MM.1S (cell line): ENCODE data around the gene BAIAP2L2.

Experiments
- DNase-seq: peaks from one replicate; pipeline ENCODE4 v3.0.0-alpha.2; 2015
- H2AFZ ChIP-seq: fragments of 300-600 bp; sonication (generic); 2 replicates; pipeline ENCODE4 v1.6.0; 2016; ENCODE audit warnings: antibody characterized with exemption, low read length
- H3F3A ChIP-seq: fragments of 300-600 bp; sonication (generic); 2 replicates; pipeline ENCODE4 v1.6.1; 2016; ENCODE audit warnings: mild to moderate bottlenecking, antibody characterized with exemption, low read length, moderate library complexity, mixed read lengths; ENCODE audit not compliant: insufficient read depth
- H3K27ac ChIP-seq: fragments of 300-600 bp; sonication (generic); 2 replicates; pipeline ENCODE4 v1.5.1; 2016; ENCODE audit warnings: mild to moderate bottlenecking, low read length
- H3K27me3 ChIP-seq: fragments of 300-600 bp; sonication (generic); replicated peaks from 2 replicates; pipeline ENCODE4 v1.6.0; 2016; ENCODE audit warnings: low read length; ENCODE audit not compliant: insufficient read depth
- H3K36me3 ChIP-seq: fragments of 300-600 bp; sonication (generic); replicated peaks from 2 replicates; pipeline ENCODE4 v1.6.1; 2016; ENCODE audit warnings: mild to moderate bottlenecking, low read length, mixed read lengths; ENCODE audit not compliant: insufficient read depth
- H3K4me1 ChIP-seq: fragments of 300-600 bp; sonication (generic); 2 replicates; pipeline ENCODE4 v1.6.1; 2016; ENCODE audit warnings: low read length, mixed read lengths
- H3K4me2 ChIP-seq: fragments of 300-600 bp; sonication (generic); 2 replicates; pipeline ENCODE4 v1.6.0; 2016; ENCODE audit warnings: low read depth, low read length
- H3K4me3 ChIP-seq: fragments of 300-600 bp; sonication (generic); 2 replicates; pipeline ENCODE4 v1.5.1; 2016; ENCODE audit warnings: low read length, mixed read lengths
- H3K79me2 ChIP-seq: fragments of 300-600 bp; sonication (generic); 2 replicates; pipeline ENCODE4 v1.6.1; 2016; ENCODE audit warnings: mixed run types, low read length, mixed read lengths
- H3K9ac ChIP-seq: fragments of 300-600 bp; sonication (generic); 2 replicates; pipeline ENCODE4 v1.6.1; 2016; ENCODE audit warnings: low read length, mixed read lengths
- H3K9me2 ChIP-seq: fragments of 300-600 bp; sonication (generic); replicated peaks from 2 replicates; pipeline ENCODE4 v1.6.1; 2016; ENCODE audit warnings: mild to moderate bottlenecking, low read length, mixed read lengths; ENCODE audit not compliant: insufficient read depth
- H3K9me3 ChIP-seq: fragments of 300-600 bp; sonication (generic); replicated peaks from 2 replicates; pipeline ENCODE4 v1.6.1; 2016; ENCODE audit warnings: mild to moderate bottlenecking, low read length, mixed read lengths; ENCODE audit not compliant: insufficient read depth
- H4K20me1 ChIP-seq: fragments of 300-600 bp; sonication (generic); 2 replicates; pipeline ENCODE4 v1.6.1; 2016; ENCODE audit warnings: mild to moderate bottlenecking, low read length, moderate library complexity, mixed read lengths; ENCODE audit not compliant: insufficient read depth
- CTCF ChIP-seq: fragments of 300-600 bp; sonication (generic); IDR thresholded peaks from 2 replicates; pipeline ENCODE4 v1.5.1; 2016; ENCODE audit warnings: antibody characterized with exemption, low read length, mixed read lengths
- EZH2 ChIP-seq: fragments of 300-600 bp; sonication (generic); optimal IDR thresholded peaks from 2 replicates; pipeline ENCODE3; 2017; ENCODE audit warnings: low read depth, mild to moderate bottlenecking, antibody characterized with exemption, low read length, mixed read lengths
- EZH2phosphoT487 ChIP-seq: fragments of 300-600 bp; sonication (generic); IDR thresholded peaks from 2 replicates; pipeline ENCODE4 v1.6.1; 2018; ENCODE audit warnings: antibody characterized with exemption, low read length

Gene BAIAP2L2

GRCh38 chr22:38125751-38126201 lies 15.3 kb upstream of the BAIAP2L2 start:
- Histone ChIP-seq H3K4me2 (no peak overlapping the region), H3K27ac (no peak overlapping the region), H4K20me1 (no peaks in the 10 kb centered on the region), H2AFZ (no peak overlapping the region), H3K9ac (no peak overlapping the region), H3K36me3 (no peaks in the 10 kb centered on the region), H3K4me1 (no peaks in the 10 kb centered on the region), H3K79me2 (no peaks in the 10 kb centered on the region), H3K4me3 (no peak overlapping the region), H3K27me3 (no peaks in the 10 kb centered on the region), H3K9me2 (no peaks in the 10 kb centered on the region), H3F3A (no peaks in the 10 kb centered on the region), H3K9me3 (no peaks in the 10 kb centered on the region)
- TF ChIP-seq CTCF: no peak
- TF ChIP-seq EZH2: no peak
- no peak for TF ChIP-seq EZH2phosphoT487
- DNase-seq: no peak

GRCh38 chr22:38125038-38125610 lies 14.6 kb upstream of the BAIAP2L2 start:
- no peak overlapping the region for H3K9ac ChIP-seq
- H3K4me3 ChIP-seq: no peak overlapping the region
- H3K4me1 ChIP-seq: no peaks in the 10 kb centered on the region
- no peak for TF ChIP-seq CTCF
- no peak for TF ChIP-seq EZH2phosphoT487
- H3F3A ChIP-seq: no peaks in the 10 kb centered on the region
- no peaks in the 10 kb centered on the region for H3K36me3 ChIP-seq
- no peaks in the 10 kb centered on the region for H4K20me1 ChIP-seq
- H3K27me3 ChIP-seq: no peaks in the 10 kb centered on the region
- no peak overlapping the region for H3K4me2 ChIP-seq
- H3K27ac ChIP-seq: no peak overlapping the region
- H3K9me3 ChIP-seq: no peaks in the 10 kb centered on the region
- H3K79me2 ChIP-seq: no peaks in the 10 kb centered on the region
- DNase-seq: no peak
- no peaks in the 10 kb centered on the region for H3K9me2 ChIP-seq
- no peak overlapping the region for H2AFZ ChIP-seq

- Histone ChIP-seq H3K9ac (no peak overlapping the region), H2AFZ (no peak overlapping the region), H3F3A (no peaks in the 10 kb centered on the region), H3K4me3 (no peak overlapping the region), H4K20me1 (no peaks in the 10 kb centered on the region), H3K9me2 (no peaks in the 10 kb centered on the region), H3K4me1 (no peaks in the 10 kb centered on the region), H3K4me2 (no peak overlapping the region), H3K27me3 (no peaks in the 10 kb centered on the region), H3K79me2 (no peaks in the 10 kb centered on the region), H3K27ac (no peak overlapping the region), H3K36me3 (no peaks in the 10 kb centered on the region), H3K9me3 (no peaks in the 10 kb centered on the region)
- no peak for DNase-seq
- TF ChIP-seq CTCF (no peak), EZH2 (no peak), EZH2phosphoT487 (no peak)
Measured at GRCh38 chr22:38124236-38124974, 13.9 kb upstream of the BAIAP2L2 start.
